GM20000 (cell line): Measurements from ENCODE around the gene KLHL26.

Experiments used
- DNase-seq: peaks from one replicate; pipeline ENCODE4 v3.0.0; 2012; ENCODE audit warnings: low spot score
- CTCF ChIP-seq: IDR thresholded peaks from 2 replicates; pipeline ENCODE4 v1.5.1; 2012; ENCODE audit warnings: mild to moderate bottlenecking, control low read depth; ENCODE audit errors: extremely low read depth, missing control alignments

The KLHL26 gene

GRCh38 chr19:18604820-18605159 is 32.0 kb upstream of the KLHL26 start:
- peak; percentile 42 for DNase-seq
- TF ChIP-seq CTCF, result no peak

GRCh38 chr19:18605196-18605545 is 31.7 kb upstream of the KLHL26 start:
- TF ChIP-seq CTCF, result no peak
- DNase-seq, result peak; percentile 37

- TF ChIP-seq CTCF, result no peak
- peak; percentile 49 for DNase-seq
Observed at GRCh38 chr19:18605546-18606280, 31.1 kb upstream of the KLHL26 start.

GRCh38 chr19:18606281-18607225 is 30.3 kb upstream of the KLHL26 start, which contains the start of gene CRLF1:
CRLF1 (minus strand) TSS chr19:18606799; CDS start chr19:18606656, 143 bp downstream.
- no peak for DNase-seq
- TF ChIP-seq CTCF, result no peak

GRCh38 chr19:18607226-18608101 is 29.4 kb upstream of the KLHL26 start:
- DNase-seq, result no peak
- no peak for TF ChIP-seq CTCF

- DNase-seq, result no peak
- TF ChIP-seq CTCF, result no peak
Observed at GRCh38 chr19:18608102-18608804, 28.6 kb upstream of the KLHL26 start.
